Inferior parietal cortex (tissue), 1 donor: ENCODE results near the gene CRTAP.
"Not testable (repeated sequence)": the region's sequence is repeated elsewhere in the genome, so short reads cannot be mapped to it uniquely, and the experiment has no call there.

Experiments
- DNase-seq: peaks from one replicate; pipeline ENCODE4 v3.0.0-alpha.2; 2016; ENCODE audit errors: extremely low spot score

CRTAP gene

DNA sequence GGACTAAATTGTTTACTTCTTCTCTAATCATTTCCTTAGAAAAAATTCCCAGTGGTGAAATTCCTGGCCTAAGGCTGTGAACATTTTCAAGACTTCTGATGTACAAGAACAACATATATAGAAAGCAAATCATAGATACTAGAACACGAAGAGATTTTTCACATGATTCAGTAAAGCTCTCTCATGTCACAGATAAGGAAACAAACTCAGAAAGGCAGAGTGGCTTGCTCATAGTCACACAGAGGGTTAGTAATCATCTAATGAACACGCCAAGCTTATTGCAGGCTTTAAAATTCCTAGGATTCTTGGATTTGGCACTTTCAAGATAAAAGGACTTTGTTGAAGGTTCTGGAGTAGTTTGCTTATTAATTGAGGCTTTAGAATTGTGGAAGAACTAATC is 26.2 kb downstream of the CRTAP start:
- no peak for DNase-seq

DNA sequence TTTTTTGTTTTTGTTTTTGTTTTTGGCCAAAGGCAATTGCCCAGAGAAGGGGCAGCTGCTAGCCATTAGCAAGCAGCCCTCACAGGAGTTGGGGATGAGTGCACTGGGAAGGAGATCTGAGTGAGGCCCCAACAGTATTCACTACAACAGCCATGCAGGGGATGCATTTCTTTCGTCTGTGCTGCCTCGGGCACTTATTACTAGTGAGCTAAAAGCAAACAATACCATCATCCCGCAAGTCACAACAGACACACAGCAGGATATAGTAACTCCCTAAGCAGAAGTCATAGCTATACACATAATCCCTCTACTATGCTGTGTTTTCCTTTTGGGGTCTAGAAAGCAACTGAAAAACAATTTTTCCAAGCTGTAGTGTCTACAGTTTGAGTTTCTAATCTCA is 27.2 kb downstream of the CRTAP start:
- no peak for DNase-seq

DNA sequence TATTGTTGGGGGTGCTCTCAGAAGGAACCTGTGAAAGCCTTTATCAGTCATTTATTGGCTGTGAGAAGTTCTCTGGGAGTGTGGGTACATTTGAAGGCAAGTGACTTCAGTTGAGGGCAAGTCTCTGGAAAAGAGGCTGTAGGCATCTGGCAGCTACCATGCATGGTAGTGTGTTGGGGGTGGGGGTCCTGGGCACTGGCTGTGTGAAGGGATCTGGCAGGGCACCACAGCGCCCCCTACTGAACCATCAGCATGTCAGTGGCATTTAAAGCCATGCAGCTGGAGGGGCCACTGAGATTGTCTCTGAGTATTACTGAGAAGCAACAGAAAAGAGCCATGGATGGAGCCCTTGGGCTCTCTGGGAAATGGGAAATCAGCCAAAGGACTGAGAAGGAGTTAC is 30.6 kb downstream of the CRTAP start:
- no peak for DNase-seq

DNA sequence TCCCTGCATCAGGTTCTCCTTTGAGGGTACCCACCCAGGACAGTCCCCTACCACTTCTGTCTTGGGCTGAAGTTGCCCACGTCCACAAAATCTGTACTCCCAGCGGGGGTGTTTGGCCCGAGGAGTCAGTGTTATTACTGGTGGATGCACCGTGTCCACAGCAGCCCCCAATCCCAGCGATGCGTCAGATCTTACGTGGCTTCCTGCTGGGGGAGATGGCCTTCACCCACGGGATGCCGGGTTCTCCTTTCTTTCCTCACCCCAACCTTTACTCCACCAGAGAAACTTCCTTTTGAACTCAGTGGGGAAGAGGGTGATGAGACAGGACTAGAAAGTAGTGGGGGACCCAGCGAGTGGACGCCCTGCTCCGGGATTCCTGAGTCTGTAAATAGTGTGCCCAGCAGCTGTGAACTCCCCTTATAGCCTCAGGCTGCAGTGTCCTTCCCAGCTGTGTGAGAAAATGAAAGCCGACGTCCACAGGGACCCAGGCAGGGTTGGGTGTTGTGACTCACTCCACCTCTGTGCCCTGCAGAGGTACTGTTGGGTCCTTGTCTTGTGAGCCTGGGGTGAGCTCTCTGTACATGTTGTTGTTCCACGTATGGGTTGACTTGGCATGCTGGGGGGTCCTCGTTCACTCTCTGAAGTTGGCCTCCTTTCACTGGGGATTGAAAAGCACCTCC is 31.5 kb downstream of the CRTAP start:
- DNase-seq = no peak

DNA sequence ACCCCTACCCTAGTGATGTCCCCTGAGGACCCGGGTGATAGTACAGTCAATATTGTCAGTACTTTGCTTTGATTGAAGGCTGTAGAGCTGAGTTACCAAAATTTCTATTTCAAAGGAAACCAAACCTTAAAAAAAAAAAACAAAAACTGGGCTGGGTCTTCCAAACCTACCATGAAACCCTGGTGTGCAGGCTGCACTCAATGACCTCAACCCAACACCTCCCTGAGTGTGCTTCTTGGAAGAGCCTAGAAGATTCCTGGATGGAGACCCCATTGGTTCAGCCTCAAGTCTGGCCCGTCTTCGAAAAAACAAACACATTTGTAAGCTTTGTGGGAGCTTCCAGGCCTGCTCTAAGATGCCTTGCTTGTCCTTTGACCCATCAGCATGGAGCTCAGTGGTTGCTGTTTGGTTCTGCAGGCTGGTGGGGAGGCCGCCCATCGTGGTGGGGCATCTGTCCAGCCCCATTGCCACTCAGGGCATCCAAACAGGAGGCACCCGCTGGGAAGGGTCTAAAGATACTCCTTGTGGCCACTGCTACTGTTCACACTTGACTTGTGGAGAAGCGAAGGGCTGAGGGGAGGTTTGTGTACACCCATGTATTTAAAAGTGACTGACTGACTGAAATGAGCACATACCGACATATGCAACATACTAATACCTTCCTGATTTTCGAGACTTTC is 32.2 kb downstream of the CRTAP start:
- no peak for DNase-seq

DNA sequence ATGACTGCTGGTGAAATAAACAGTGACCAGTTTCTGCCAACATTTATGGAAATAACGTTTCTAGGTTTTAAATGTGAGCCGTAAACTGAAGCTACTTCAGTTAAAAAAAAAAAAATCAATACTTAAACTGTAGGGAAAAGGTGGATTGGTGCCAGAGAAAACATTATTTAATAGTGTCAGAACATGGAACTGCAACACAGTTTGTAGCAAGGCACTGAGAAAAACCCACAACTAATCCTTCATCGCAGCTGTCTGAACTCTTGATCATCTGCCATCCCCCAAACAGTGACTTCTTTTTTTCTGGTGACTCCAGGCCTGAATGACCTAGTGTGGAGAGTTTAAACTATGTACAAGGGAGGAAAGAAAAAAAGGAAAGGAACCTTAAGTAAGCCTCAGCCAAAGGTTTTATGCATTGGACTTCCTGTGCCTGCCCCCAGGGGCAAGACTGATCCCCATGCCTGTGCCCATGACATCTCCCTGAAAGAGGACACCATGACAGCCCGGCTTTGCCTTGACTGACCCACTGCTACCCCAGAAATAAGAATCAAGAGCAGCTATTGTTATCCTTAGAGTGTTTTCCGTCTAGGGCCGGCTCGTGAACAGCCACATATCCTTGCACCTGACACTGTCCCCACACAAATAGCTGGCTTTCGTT is 33.1 kb downstream of the CRTAP start:
- DNase-seq = peak; percentile 84

DNA sequence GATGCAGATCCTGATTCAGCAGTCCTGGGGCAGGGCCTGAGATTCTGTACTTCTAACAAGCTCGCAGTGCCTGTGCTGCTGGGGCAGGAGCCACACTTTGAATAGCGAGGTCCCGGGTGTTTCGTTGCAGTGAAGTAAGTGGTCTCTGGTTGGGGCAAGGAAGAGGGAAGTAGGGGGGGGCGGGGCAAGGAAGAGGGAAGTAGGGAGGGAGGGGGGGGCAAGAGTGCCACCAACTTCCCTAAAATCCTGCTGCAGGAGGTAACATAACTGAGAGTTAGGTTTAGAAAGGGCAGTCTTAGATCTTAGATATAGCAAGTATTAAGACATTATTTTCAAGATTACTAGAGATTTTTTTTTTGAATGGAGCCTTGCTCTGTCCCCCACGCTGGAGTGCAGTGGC is 35.5 kb downstream of the CRTAP start:
- DNase-seq = no peak

DNA sequence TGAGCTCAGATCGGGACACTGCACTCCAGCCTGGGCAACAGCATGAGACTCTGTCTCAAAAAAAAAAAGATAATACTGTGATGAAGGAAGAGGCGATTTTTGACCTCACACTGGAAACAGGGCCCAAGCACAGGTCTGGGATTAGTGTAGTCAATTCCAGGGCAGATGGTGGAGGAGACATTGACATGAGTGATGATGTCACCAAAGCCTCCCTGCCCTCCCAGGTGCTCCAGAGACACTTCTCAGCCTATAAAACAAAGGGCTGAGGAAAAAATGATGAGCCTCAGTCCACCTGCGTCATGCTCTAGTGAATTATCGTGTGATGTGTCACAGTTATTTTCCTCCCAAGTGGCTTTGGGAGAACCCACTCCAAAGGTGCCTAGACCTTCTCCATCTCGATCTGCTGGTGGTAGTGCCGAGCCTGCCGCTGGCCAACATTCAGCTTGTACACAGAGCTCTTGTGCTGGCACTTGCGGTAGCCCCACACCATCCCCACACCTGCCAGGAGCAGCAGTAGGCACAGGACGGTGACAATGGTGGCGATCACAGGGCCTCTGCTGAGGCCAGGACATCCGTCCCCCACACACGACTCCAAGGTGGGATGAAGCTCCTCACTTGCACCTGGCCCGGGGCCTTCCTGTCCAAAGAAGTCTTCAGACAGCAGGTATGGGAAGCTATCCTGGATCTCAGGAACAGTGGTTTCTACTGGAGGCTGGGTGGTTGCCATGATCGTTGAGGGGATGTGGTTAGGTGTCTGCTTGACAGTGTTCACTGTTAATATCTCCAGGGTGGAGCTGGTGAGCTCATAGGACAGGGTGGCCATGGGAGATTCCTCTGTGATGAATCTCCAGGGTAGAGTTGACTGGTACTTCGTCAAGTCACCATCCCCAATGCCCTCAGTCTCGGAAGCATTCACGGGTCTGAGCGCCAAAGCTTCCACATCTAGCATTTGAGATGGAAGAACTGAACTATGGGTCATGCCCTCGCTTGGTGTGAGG is 38.8 kb downstream of the CRTAP start:
- DNase-seq = no peak

DNA sequence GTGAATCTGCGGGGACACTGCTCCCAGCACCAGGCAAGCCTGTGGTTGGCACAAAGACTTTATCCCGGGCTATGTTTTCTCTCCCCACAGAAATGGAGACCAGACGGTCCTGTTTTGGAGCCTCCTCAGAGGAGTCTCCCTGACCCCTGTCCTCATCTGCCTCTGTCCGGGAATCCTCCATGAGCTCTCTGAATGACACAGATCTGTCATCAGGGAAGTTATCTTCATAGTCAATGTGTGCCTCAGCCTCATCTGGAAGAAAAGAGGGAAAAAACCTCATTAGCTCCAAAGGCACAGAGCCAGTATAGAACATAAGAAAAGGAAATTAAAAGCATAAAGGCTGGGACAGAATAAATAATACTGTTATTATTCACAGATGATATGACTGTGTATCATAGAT is 40.0 kb downstream of the CRTAP start:
- DNase-seq = no peak

DNA sequence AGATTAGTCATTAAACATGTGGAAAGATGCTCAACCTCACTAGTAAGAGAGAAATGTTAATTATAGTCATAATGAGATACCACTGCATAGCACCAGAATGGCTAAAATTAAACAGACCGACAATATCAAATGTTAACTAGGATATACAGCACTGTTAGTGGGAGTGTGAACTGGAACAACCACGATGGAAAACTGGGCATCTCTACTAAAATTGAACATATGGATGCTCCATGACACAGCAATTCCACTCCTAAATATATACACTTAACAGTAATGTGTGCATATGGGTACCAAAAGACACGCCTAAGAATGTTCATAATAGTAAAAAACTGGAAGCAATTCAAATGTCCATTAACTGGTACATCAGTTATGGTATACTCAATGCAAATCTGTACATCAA is 41.5 kb downstream of the CRTAP start:
- DNase-seq = peak; percentile 43

DNA sequence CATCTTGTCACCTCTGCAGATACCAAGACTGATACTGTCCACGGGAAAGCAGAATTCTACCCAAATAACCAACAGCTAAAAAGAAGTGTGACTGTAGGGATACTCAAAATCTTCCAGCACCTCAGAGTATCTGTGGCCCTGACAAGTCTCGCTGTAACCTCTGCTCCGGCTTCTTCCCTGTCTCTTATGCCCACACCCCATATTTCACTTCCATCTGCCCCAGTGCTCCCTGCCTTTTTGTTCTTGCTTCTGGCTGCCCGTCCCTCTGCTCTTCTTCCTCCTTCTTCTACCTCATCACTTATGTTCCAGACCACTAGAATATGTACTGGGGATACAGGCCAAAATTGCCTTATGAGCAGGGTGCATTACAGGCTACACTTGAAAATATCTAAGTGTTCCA is 45.4 kb downstream of the CRTAP start:
- no peak for DNase-seq

DNA sequence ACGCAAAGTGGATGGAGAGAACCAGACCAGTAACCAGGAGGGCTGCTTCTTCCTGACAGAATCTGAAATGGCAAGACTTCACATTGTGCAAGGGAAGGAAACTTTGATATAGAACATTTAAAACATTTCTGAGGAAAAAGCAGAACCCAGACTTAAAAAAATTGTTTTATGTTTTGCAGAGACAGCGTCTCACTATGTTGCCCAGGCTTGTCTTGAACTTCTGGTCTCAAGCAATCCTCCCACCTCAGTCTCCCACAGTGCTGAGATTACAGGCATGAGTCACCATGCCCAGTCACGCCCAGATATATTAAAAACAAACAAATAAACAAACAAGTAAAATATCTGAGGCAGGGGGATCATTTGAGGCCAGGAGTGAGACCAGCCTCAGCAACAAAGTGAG is 46.2 kb downstream of the CRTAP start:
- no peak for DNase-seq

DNA sequence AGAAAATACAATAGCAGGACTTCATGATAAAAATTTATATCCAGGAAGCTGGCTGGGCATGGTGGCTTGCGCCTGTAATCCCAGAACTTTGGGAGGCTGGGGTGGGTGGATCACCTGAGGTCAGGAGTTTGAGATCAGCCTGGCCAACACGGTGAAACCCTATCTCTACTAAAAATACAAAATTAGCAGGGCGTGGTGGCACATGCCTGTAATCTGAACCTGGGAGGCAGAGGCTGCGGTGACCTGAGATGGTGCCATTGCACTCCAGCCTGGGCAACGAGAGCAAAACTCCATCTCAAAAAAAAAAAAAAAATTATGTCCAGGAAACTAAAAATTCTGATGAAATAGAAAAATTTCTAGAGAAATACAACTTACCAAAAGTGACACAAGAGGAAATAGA is 48.8 kb downstream of the CRTAP start:
- not testable (repeated sequence) for DNase-seq

DNA sequence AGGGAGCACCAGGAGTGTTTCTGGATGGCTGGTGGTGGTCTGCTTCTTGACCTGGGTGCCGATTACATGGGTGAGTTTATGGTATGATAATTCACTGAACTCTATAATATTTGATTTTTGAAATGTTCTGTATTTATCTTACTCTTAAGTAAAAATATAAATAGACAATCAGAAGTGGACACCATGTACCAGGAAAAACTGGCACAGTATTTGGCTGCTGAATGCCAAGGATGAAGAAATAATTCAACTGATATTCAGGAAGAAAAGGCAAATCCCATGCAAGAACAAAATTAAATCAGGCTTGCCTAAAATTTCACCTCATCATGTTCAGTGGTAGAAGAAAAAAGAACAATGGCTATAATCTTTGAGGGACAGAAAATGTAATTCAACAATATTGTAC is 51.6 kb downstream of the CRTAP start:
- DNase-seq = no peak

DNA sequence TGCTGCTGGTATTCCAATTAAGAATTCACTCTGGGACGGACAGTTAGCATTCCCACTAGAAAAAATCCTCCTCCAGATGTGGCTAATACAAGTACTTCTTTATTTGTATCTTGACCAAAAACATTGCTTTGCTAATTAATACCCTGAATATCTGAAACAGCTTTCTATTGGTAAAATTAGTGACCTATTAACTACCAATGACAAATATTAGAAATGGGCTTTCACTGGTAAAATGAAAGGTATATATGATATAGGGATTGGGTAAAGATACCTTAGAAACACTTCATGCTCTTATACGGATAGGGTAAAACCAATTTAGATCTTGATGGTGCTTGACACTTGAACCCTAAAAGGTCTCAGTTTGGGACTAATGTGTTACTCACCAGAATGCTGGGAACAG is 52.3 kb downstream of the CRTAP start:
- DNase-seq = no peak

DNA sequence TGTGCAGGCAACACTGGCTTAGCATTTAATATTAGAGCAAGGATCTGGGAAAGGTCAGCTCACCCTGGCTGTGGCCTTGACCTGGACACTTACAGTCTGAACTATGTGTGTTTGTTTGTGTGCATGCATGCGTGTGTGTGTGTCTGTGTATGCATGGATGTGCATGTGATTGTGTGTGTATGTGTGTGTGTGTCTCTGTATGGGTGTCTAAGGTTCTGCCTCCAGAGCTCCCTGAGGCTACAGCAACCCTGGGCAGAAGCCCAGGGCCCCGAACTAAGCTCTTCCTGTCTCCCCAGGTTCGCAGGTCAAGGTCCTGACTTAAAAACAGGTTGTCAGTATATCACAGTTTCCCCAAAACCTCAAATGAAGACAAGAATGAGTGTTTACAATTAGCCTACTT is 53.5 kb downstream of the CRTAP start:
- no peak for DNase-seq

DNA sequence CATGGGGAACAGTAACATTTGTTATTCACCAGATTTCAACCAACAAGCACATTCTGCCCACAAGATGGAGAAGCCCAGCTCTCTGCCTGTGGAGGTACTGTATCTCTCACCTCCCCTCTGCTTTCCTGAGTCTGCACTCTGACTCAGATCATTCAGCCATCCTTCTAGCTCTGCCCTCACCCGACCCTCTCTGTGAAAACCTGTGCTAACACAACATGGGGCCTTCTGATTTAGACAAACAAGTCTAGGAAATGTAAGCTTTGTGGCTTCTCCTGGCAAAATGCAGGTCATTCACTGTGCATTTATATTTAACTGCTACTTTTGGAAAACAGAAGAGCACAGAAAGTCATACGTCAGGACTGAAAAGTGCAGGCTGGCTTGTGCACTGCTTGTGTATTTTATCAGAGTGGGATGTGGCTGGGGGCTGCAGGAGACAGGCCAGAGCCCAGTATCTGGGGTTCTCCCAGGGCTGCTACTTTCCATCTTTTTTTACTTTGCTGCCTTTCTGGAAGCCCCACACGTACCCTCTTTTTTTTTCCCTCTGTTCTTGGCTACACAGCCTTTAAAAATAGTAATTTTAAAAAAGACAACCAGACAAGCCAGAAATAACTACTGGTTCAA is 54.0 kb downstream of the CRTAP start:
- DNase-seq = no peak

DNA sequence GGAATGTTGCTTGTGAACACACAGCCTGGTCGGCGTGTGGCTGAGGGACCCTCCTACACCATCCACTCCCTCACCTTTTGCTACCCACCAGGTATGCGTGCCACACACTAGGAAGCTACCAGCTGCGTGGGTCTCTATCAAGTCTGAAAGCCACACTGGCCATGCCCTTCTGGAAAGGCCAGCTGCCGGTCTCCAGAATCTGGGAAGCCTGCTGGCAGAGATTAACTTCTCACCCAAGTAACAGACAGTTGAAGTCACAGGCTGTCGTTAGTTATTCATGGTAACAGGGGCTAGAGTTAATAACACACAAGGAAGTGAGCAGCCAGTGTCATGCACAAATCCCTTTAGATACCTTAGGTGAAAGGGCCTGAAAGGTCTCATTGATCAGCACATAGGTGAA is 56.7 kb downstream of the CRTAP start:
- DNase-seq = no peak

DNA sequence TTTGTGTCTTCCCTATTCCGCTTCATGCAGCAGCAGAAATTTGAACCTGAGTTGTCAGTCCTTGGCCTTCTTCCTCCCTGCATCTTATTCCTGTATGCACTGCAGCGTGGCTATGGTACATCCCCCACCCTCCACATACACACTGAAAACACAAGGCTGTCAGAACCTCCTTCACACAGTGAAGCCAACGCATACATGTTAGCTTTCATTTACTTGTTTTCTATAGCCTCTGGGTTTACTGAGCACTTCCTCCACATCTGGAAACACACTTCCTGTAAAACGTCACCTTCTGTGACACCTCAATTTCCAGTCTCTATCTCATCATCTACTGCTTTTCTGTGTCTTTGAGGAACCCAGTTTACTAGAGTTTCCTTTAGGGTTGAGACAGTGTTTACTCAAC is 57.8 kb downstream of the CRTAP start:
- no peak for DNase-seq

DNA sequence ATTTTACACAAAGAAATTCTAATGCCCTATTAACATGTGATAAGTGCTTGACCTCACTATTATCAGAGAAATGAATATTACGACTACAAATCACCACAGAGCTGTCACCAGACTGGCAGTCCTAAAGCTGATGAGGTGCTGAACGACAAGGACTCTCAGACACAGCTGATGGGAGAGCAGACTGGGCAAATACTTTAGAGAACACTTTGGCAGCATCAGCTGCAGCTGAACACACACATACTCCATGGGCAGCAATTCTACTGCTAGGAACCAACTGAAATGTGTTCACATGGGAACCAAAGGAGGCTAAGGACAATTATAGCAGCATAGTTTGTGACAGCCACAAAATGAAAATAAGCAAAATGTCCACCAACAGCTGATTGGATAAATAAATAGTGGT is 59.3 kb downstream of the CRTAP start:
- DNase-seq = no peak

DNA sequence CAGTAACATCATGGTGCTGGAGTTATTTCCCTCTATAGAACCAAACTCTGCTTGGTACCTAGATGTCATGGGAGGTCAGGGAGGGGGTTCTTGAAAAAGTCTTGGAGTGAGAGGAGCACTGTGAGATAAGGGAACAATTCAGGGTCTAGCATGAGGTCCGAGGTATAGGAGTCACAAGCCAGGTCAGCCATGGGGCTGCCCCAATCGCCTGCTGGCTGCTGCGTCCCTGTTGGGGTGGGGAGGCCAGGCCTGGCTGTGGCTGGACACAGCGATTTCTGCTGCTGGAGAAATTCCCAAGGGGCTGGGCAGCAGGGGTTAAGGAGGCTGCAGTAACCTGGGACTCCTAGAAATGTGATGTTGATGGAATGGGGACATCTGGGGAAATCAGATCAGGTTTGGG is 59.9 kb downstream of the CRTAP start:
- no peak for DNase-seq

DNA sequence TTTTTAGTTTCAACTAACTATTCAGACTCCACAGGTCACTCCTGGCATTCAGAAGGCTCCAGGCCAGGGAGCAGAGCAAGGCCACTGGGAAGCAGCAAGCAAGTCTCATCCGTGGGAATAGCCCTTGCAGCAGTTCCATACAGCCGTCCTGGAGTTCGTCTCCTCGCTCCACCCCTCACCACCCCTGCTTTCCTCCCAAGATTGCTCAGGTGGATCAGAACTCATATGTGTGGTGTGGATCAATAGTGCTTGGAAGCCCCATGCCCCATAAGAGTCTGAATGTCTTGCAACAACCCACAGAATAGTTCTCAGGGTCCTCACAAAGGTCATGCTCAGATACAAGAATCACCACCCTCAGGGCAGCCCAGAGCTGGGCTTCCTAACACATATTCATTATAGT is 60.3 kb downstream of the CRTAP start:
- DNase-seq = no peak
